Spleen (tissue), 7 donors: ENCODE data around the gene AP1G2.

Experiments used
- POLR2A ChIP-seq, 3 donors: fragments of 450-650 bp; IDR thresholded peaks; one replicate each; pipeline ENCODE4 v1.5.1; 2017; ENCODE audit warnings: antibody characterized with exemption in 3 of 3, mild to moderate bottlenecking in 1 of 3
- POLR2AphosphoS5 ChIP-seq, 3 donors: sonication (generic); formaldehyde crosslinking; IDR thresholded peaks; one replicate each; pipeline ENCODE4 v1.5.1; 2017; ENCODE audit warnings: antibody characterized with exemption in 3 of 3
- TF ChIP-seq, protein P1 (sequence below), 11 experiments: fragments of 200-600 bp in 7 of 11; fragments of 450-650 bp in 4 of 11; sonication (generic) in 4 of 11; IDR thresholded peaks in 8 of 11; conservative IDR thresholded peaks in 3 of 11; 1 replicate in 7 of 11; 2 replicates in 4 of 11; pipeline versions ENCODE4 v1.4.0 to v1.8.0; 2016 to 2021; ENCODE audit warnings: antibody characterized with exemption in 11 of 11, inconsistent platforms in 4 of 11, mild to moderate bottlenecking in 1 of 11
- donor health status: DM: no; HTN: no; CAD: no; lungs with moderate emphysema.
- donor health status: DM: no; HTN: no; CAD: no.
- donor health status: DM: no; HTN: no; CAD: no.

DNA sequence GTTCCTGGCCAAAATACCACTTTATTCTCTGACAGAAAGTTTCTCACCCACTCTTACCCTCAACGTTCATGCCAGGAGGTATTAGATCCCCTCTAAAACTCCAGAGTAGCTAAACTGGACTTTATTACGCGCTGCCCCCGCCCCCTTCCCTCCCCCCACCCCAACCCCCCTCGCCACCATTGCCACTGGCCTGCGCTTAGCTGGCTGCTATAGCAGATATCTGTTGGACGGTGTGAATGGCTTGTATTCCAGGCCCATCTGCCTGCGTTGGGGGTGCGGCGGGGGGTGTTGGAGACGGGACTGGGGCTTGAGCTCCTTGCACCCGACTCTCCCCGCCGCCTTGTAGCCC, 12.1 kb downstream of the AP1G2 start:
- TF ChIP-seq, protein P1, sequence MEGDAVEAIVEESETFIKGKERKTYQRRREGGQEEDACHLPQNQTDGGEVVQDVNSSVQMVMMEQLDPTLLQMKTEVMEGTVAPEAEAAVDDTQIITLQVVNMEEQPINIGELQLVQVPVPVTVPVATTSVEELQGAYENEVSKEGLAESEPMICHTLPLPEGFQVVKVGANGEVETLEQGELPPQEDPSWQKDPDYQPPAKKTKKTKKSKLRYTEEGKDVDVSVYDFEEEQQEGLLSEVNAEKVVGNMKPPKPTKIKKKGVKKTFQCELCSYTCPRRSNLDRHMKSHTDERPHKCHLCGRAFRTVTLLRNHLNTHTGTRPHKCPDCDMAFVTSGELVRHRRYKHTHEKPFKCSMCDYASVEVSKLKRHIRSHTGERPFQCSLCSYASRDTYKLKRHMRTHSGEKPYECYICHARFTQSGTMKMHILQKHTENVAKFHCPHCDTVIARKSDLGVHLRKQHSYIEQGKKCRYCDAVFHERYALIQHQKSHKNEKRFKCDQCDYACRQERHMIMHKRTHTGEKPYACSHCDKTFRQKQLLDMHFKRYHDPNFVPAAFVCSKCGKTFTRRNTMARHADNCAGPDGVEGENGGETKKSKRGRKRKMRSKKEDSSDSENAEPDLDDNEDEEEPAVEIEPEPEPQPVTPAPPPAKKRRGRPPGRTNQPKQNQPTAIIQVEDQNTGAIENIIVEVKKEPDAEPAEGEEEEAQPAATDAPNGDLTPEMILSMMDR (IDR thresholded peaks at IDR 0.05 in 8 of 11, conservative IDR thresholded peaks at IDR 0.05 in 3 of 11), result no peak
- TF ChIP-seq POLR2A (IDR thresholded peaks at IDR 0.05) (no peak), POLR2AphosphoS5 (IDR thresholded peaks at IDR 0.05) (no peak)
